ENCODE results near the gene TBCA. TPM values are rescaled to one million over a fixed set of nuclear protein-coding genes. Genes with fewer than 3 reads are reported as not detected.

Gene TBCA
- total and polyA plus RNA-seq, 2 of the 13 experiments (the other 11 are each of a cell fraction or from before 2014, with no cell fraction given): 93.8 to 309 TPM

GRCh38 chr5:77761606-77762005, 14.5 kb downstream of the TBCA start:
- no peaks in the 10 kb centered on the region for H3K27me3 ChIP-seq (ENCODE audit: control insufficient read depth in 1 of 2, insufficient read depth in 2 of 2, low read length in 2 of 2)
- H3K9me3 ChIP-seq (ENCODE audit: low read length): no peaks in the 10 kb centered on the region
- peaks cover 18% of the 10 kb centered on the region for H3K4me1 ChIP-seq (ENCODE audit: insufficient read depth, low read length)
- BruUV-seq (replicated peaks): no TSS peak
- no peak overlapping the region for H2AFZ ChIP-seq (ENCODE audit: low read length)
- H3K9ac ChIP-seq (ENCODE audit: insufficient read depth, low read depth, low read length): no peak overlapping the region
- ChIA-PET POLR2A (no interaction called here), CTCF (ENCODE audit: low intra/inter-chr PET ratio, low total read pairs) (no interaction called here)
- DNase-seq (ENCODE audit: low spot score): no peak
- no peak for ATAC-seq
- peaks cover 84% of the 10 kb centered on the region for H3K79me2 ChIP-seq (ENCODE audit: insufficient read depth, low read length)
- peaks cover 14% of the 10 kb centered on the region for H4K20me1 ChIP-seq (ENCODE audit: insufficient read depth, low read length)
- in situ Hi-C loops (cut with HindIII; ENCODE audit: extremely low pct_ligation_motif_present, low pct_unique_long_range_greater_than_20kb) (no loop called here), intact Hi-C loops (cut with micrococcal nuclease; ENCODE audit: unreplicated experiment) (no loop called here)
- WGBS (ENCODE audit: low lambda C conversion rate): 92% methylated on average over 3 of the region's 3 CpGs
- H3K27ac ChIP-seq (ENCODE audit: extremely low read length, insufficient read depth, low read length): no peak overlapping the region
- FAIRE-seq: no peak
- no peak overlapping the region for H3K4me2 ChIP-seq (ENCODE audit: low read depth, low read length)
- H3K4me3 ChIP-seq (replicated peaks in 1 of 3; ENCODE audit: insufficient read depth in 1 of 3, low read depth in 2 of 3, low read length in 3 of 3): no peak overlapping the region
- peaks cover 3 to 7% of the 10 kb centered on the region in 2 experiments; a peak in 4 of 5 replicates for H3K36me3 ChIP-seq (replicated peaks in 1 of 2; ENCODE audit: control insufficient read depth in 1 of 2, insufficient read depth in 2 of 2, low read length in 2 of 2)
- TF ChIP-seq ZNF775 (CRISPR knock-in tag; IDR thresholded peaks at IDR 0.05; ENCODE audit: borderline replicate concordance) (no peak), ZC3H13 (CRISPR knock-in tag; IDR thresholded peaks at IDR 0.05) (no peak), MXI1 (IDR thresholded peaks at IDR 0.05; ENCODE audit: borderline replicate concordance, low read depth, low read length) (no peak), TEF (CRISPR knock-in tag; IDR thresholded peaks at IDR 0.05) (no peak), POLR2AphosphoS2 (IDR thresholded peaks at IDR 0.05; ENCODE audit: low read depth, low read length) (no peak), ZNF234 (CRISPR knock-in tag; conservative IDR thresholded peaks at IDR 0.05) (no peak), ZBTB21 (CRISPR knock-in tag; IDR thresholded peaks at IDR 0.05) (no peak), RAD51 (IDR thresholded peaks at IDR 0.05; ENCODE audit: borderline replicate concordance) (no peak), MAFK (conservative IDR thresholded peaks at IDR 0.05 in 1 of 2, IDR thresholded peaks at IDR 0.05 in 1 of 2; ENCODE audit: low read length in 2 of 2) (no peak), ZNF629 (CRISPR knock-in tag; conservative IDR thresholded peaks at IDR 0.05) (no peak), HOXA5 (CRISPR knock-in tag; IDR thresholded peaks at IDR 0.05) (no peak), KDM6A (CRISPR knock-in tag; IDR thresholded peaks at IDR 0.05; ENCODE audit: low read depth) (no peak), ZNF407 (CRISPR knock-in tag; IDR thresholded peaks at IDR 0.05; ENCODE audit: not compliant biosample characterization) (no peak), ZNF713 (CRISPR knock-in tag; IDR thresholded peaks at IDR 0.05) (no peak), ZNF335 (CRISPR knock-in tag; IDR thresholded peaks at IDR 0.05) (no peak), CTCF (CRISPR knock-in tag; IDR thresholded peaks at IDR 0.05) (no peak), ZKSCAN8 (CRISPR knock-in tag; IDR thresholded peaks at IDR 0.05; ENCODE audit: borderline replicate concordance) (no peak)

Measured in HepG2 (cell line).